Measurements from ENCODE around the gene OR7C1.

The OR7C1 gene

DNA sequence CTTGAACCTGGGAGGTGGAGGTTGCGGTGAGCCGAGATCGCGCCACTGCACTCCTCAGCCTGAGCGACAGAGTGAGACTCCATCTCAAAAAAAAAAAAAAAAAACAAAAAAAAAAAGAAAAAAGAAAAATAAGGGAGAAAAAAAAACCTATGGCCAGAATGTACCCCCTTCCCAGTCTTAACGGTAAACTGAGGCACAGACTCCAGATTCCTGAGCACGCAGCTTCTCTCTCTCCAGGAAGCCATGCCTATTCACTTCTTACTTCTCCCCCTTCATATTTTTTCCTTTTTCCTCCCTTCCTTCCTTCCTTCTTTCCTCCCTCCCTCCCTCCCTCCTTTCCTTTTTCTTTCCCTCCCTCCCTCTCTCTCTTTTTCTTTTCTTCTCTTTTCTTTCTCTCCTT is 62.0 kb downstream of the OR7C1 start:
- DNase-seq (ENCODE audit: low read depth), result no peak
- TF ChIP-seq, protein P1, sequence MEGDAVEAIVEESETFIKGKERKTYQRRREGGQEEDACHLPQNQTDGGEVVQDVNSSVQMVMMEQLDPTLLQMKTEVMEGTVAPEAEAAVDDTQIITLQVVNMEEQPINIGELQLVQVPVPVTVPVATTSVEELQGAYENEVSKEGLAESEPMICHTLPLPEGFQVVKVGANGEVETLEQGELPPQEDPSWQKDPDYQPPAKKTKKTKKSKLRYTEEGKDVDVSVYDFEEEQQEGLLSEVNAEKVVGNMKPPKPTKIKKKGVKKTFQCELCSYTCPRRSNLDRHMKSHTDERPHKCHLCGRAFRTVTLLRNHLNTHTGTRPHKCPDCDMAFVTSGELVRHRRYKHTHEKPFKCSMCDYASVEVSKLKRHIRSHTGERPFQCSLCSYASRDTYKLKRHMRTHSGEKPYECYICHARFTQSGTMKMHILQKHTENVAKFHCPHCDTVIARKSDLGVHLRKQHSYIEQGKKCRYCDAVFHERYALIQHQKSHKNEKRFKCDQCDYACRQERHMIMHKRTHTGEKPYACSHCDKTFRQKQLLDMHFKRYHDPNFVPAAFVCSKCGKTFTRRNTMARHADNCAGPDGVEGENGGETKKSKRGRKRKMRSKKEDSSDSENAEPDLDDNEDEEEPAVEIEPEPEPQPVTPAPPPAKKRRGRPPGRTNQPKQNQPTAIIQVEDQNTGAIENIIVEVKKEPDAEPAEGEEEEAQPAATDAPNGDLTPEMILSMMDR (IDR thresholded peaks at IDR 0.05; ENCODE audit: insufficient read depth, low read depth, low read length, missing control alignments), result no peak
- no peak overlapping the region for H3K4me3 ChIP-seq (ENCODE audit: low read length)

DNA sequence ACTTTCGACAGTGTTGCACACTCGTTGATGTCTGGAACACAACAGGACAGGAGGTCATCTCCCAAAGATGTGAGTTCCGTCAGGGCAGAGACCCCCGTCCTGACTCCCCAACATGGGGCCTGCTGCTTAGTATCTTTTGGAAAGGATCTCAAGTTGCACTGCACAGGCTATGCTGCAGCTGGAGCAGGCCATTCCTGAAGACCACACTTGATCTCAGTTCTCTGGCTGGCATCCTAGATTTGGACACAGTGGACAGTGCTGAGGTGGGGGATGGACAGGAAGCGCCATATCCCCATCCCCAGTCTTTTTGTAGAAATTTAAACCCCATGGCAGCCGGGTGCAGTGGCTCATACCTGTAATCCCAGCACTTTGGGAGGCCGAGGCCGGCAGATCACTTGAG is 62.5 kb downstream of the OR7C1 start:
- H3K4me3 ChIP-seq (ENCODE audit: low read length), result no peak overlapping the region
- DNase-seq (ENCODE audit: low read depth), result no peak
- TF ChIP-seq, protein P1 (IDR thresholded peaks at IDR 0.05; ENCODE audit: insufficient read depth, low read depth, low read length, missing control alignments), result no peak

DNA sequence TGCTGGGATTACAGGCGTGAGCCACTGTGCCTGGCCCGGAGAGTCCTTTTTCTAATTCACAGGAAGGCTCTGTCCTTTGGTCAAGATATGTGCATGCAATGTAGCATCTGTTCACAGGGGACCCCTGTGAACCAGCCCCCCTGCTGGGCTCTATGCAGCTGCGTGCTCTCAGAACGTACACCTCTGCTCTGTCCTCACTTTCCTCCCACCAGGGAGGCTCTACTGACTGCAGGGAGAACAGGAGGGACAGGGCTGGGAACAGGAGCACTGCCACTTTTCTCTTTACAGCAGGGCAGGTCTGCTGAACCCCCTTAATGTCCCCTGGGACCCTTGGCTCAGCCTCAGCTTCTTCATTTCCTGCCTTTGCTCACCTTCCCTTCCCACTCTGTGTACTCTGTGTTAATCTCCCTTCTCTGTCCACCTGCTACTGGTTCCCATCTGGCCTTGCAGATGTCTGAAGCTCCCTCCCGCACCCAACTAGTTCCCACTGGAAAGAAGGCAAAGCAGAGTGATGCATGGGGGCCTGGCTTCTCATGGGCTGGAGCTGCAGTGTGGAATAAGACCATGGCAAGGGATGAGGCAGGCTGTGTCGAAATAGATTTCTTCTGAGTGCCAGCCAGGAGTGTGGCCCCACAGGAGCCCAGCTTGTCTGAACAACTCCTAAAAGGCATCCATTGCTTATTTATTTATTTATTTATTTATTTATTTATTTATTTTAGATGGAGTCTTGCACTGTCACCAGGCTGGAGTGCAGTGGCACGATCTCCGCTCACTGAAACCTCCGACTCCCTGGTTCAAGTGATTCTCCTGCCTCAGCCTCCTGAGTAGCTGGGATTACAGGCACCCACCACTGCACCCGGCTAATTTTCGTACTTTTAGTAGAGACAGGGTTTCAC is 63.8 kb downstream of the OR7C1 start:
- DNase-seq (ENCODE audit: low read depth), result no peak
- H3K4me3 ChIP-seq (ENCODE audit: low read length), result no peak overlapping the region
- TF ChIP-seq, protein P1 (IDR thresholded peaks at IDR 0.05; ENCODE audit: insufficient read depth, low read depth, low read length, missing control alignments), result no peak

DNA sequence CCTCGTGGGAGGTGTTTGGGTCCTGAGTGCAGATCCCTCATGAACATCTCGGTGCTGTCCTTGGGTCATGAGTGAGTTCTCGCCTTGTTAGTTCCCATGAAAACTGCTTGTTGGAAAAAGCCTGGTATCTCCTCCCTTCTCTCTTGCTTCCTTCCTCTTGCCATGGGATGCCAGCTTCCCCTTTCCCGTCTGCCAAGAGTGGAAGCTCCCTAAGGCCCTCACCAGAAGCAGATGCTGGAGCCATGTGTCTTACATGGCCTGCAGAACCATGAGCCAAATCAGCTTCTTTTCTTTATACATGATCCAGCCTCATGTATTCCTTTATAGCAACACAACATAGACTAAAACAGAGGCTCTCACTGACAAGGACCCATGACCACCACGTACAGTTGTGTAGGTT is 64.8 kb downstream of the OR7C1 start:
- TF ChIP-seq, protein P1 (IDR thresholded peaks at IDR 0.05; ENCODE audit: insufficient read depth, low read depth, low read length, missing control alignments), result no peak
- DNase-seq (ENCODE audit: low read depth), result no peak
- H3K4me3 ChIP-seq (ENCODE audit: low read length), result no peak overlapping the region

DNA sequence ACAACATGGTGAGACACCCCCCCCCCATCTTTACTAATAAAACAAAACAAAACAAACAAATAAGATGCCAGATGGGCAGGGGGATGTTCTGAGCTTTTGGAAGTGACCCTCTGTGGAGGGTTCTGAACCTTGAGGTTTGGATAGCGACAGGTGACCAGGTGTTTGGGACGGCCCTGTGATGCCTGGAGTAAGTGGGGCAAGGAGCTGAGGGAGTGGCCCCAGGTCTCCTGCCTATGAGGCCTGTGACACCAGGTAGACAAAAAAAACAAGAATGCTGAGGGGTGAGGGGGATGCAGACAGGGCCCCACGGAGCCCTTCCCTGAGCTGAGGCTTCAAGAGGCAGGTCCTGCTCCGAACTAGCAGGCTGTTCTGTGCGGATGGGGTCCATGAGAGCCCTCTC is 65.8 kb downstream of the OR7C1 start:
- no peak for DNase-seq (ENCODE audit: low read depth)
- TF ChIP-seq, protein P1 (IDR thresholded peaks at IDR 0.05; ENCODE audit: insufficient read depth, low read depth, low read length, missing control alignments), result no peak
- H3K4me3 ChIP-seq (ENCODE audit: low read length), result no peak overlapping the region

DNA sequence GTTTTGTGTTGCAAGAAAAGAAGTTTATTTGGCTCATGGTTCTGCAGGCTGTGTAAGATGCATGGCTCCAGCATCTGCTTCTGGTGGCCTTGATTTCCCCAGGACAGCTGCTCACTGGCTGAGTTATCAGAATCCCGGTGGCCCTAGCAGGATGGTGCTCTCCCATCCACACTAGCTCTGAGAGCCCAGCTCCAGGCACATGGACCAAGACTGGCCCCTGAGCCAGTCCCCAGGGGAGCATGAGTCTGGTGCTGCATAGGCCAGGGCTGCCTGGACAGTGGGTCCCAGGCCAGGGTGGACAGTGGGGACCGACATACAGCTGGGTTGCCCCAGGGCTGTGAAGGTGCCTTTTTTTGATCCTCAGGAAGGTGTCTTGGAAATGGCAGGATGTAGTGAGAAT is 67.0 kb downstream of the OR7C1 start:
- DNase-seq (ENCODE audit: low read depth), result no peak
- TF ChIP-seq, protein P1 (IDR thresholded peaks at IDR 0.05; ENCODE audit: insufficient read depth, low read depth, low read length, missing control alignments), result no peak
- no peak overlapping the region for H3K4me3 ChIP-seq (ENCODE audit: low read length)

Measured in epithelial cell of esophagus (primary cell).